GM11168 (cell line): ENCODE data around the gene MAD1L1.

ENCODE experiments used
- in situ Hi-C: fragments of 300-500 bp; cut with MboI; formaldehyde crosslinking; loops from one replicate; pipeline ENCODE4 v1.12.0; 2022; ENCODE audit warnings: low sequenced_read_pairs; ENCODE audit not compliant: unreplicated experiment

Gene MAD1L1

DNA sequence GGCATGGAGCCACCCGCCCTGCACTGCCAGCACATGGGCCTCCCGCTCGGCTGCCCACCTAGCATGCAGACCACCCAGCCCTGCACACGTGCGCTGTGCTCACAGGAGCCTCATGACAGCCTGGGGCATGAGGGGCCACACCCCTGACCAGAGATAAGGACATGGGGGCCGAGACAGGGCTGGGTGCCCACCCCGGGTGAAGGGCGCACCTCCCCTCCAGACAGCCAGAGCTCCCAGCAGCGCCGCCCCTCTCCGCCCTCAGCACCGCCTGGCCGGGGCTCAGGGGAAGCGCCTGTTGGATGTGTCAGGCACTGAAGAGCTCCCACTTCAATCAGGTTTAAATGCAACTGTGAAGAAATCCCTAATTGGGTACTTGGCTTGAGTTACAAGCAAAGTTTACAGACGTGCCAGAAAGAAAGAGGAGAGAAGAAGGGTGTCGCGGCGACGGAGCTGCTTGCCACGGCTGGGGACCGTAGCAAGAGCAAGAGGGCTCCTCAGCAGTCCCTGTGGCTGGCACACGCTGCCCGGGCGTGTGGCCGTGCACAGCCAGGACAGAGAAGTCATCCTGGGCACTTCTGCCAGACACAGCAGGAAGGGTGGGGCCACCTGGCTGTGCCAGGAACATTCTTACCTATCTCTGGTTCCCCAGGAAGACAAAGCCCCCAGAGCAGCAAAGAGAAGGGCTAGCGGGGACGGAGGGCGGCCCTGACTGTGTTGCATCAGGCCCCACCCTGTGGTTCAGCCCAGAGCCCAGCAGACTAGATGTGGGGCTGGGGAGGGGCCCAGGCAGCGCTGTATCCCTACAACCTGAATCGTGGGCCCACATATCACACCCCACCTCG, 315.3 kb downstream of the MAD1L1 start:
- in situ Hi-C loops = no loop called here

DNA sequence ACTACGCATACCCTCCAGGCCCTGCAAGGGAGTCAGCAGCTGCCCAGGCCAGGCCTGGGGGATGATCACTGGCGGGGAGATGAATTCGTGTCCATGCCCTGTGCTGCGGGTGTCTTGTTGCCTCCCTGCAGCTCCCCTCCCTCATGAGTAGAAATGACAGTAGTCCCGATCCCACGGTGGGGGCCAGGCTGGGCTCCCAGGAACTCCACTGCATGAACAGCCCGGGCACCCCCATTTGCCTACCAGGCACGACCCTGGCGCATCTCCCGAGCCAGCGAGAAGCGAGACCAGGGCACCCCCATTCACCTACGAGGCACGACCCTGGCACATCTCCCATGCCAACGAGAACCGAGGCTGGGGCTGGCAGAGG, 316.2 kb downstream of the MAD1L1 start:
- in situ Hi-C loops = no loop called here

DNA sequence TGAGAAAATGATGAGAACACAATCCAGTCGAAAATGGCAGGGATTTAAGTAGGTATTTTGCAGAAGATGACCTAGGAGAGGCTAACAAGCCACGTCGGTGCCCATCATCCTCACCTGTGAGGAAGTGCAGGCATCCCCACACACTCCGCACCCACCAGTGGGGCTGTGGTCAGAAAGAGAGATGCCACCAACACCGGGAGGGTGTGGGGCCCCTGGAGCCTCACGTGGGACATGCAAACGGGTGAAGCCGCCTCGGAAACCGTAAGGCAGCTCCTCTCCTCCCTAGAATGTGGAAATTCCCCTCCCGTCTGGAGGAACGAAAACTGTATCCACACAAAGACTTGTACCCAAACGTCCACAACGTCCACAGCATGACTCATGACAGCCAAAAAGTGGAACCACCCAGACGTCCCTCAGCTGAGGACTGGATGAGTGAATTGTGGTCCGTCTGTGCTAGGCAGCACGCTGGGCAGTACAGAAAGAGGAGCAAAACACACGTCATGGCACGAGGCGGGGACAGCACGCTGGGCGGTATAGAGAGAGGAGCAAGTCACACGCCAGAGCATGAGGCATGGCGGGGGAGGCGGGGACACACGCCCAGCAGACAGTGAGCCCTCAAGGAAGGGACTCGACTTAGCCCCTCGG, 316.7 kb downstream of the MAD1L1 start:
- in situ Hi-C loops = no loop called here

DNA sequence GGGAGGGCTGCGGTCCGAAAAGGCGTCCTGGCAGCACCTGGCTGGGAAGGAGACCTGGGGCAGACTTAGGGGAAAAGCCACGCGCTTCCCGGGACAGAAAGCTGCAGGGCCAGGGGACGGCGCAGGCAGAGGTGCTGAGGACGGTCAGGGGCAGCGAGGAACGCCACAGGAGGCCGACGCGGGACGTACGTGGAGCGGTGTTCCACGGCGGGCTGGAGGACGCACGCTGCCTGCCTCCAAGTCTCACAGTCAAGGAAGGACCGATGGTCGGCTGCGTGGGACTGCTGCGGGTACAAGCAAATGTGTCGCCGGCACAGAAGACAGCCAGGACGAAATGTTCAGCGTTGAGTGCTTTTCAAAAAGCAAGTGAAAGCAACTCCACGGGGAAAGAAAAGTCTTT, 317.4 kb downstream of the MAD1L1 start:
- in situ Hi-C loops = no loop called here

DNA sequence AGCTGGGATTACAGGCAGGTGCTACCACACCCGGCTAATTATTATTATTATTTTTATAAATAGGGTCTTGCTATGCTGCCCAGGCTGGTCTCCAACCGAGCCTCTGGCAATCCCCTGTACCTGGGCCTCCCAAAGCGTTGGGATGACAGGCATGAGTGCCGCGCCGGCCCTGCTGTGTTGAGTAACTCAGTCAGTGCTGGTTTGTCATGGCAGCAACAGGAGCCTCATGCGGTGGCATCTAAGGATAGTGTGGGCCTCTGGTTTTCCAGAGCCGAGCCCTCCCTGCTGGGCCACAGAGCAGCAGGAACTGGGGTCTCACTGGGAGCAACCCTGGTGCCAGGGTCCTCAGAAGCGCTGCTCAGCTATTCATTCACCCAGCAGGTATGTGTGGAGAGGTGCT, 318.0 kb downstream of the MAD1L1 start:
- in situ Hi-C loops = no loop called here

DNA sequence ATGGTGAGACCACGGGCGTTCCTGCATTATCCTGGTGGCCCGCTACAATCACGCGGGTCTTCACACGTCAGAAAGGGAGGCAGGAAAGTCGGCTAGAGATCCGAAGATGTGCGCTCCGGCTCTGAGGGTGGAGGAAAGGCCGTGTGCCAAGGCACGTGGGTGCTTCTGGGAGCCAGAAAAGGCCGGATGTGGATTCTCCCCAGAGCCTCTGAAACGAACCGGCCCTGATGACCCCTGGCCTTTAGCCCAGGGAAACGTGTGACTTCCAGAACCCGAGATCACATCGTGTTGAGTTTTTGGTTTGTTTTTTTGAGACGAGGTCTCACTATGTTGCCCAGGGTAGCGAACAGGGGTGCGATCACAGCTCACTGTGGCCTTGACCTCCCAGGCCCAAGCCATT, 318.4 kb downstream of the MAD1L1 start:
- in situ Hi-C loops = no loop called here

DNA sequence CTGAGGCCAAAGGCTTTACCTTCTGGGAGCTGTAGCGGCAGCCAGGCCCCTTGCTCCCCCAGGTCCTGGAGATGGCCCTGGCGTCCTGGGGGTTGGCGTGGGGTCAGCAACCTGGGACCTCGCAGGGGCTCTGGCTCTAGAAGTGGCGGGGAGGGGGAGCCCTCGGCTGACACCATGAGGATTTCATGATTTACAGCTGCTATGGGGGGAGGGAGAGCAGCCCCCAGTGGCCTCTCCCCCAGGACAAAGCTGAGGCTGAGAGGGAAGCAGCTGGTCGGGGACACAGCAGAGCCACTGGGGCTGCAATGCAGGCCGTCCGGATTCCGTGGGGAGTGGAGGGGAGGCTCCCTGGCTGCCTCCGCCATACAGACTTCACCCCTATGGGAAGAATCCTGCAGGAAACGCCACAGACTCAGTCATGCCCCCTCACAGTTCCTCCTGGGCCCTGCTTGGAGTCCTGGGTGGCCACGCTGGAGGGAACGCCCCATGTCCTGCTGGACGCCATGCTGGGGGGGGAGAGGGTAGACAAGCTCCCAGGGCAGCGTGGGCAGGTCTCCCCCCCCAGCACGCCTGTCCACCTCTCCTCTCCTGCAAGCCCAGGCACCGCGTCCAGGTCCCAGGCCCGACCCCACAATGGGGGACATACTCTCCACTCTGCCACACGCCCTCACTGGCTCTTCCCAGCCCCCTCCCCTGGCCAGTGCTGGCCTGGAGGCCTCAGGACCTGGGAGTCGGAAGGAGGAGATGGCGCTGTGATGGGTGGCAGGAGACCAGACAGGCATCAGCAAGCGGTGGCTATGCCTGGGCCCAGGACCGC, 319.1 kb downstream of the MAD1L1 start:
- in situ Hi-C loops = no loop called here

DNA sequence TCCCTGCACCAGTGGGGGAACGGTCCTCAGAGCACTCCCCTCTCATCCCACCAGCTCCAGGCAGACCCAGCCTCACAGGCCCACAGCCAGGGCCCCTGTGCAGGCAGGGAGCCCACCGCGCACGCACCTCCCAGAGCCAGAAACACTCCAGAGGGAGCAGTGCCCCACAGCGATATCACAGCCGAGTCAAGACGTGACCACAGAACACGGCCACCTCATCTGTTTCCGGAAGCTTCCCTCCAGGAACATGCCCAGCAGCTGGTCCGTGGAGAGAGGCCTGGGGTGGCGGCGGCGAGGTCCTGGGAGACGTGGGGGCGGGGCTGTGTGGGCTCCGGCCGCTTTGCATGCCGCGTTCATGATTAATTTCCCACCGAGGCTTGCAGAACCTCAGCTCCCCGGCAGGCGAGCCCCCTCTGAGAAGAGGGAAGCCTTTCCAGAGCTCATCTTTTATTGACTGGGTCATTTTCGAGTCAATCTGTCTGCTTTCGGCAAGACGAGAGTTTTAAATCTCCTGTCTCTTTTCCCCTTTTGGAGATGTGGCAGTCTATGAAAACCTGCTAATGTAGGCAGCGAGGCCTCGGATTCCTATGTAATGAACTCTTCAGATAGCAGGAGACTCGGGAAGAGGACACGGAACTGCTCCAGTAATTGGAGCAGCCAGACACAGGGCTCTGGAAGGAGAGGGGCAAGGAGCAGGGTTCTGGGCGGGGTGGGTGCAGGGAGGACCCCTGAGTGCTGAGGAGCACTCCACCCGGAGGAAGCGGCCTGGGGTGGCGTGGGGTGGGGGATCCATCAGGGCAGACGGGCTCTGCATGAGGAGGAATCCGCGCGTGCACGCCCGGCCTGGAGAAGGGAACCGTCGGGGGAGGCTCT, 319.9 kb downstream of the MAD1L1 start:
- in situ Hi-C loops = no loop called here

DNA sequence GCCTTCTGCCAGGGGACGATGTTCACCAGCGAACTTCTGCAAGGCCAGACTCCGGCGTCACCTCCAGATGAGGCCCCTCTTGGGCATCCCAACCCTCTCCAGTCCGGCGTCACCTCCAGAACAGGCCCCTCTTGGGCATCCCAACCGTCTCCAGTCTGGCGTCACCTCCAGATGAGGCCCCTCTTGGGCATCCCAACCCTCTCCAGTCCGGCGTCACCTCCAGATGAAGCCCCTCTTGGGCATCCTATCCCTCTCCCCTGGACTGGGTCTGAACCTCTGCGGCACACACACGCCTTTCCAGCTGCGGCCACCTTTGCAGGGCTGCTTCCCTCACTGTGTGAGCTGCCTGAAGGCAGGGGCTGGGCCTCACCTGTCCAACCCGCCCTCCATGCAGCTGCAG, 321.2 kb downstream of the MAD1L1 start:
- in situ Hi-C loops = no loop called here

DNA sequence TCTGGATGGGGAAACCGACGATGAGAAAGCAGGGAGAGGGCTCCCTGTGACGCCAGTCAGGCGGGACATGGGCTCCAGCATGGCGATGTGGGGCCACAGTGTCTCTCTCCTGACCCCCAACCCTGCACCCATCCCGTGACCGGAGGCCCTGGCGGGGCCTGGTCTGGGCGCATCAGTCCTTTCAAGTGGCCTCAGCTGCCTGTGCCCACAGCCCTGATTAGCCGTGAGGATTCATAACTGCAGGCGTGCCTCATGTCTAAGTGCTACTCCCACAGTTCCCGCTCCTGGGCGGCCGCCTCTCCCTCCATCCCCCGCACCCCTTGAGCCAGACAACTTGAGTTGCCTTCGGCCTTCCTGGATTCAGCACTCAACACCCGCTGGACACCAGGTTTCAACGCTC, 321.9 kb downstream of the MAD1L1 start:
- in situ Hi-C loops = no loop called here

DNA sequence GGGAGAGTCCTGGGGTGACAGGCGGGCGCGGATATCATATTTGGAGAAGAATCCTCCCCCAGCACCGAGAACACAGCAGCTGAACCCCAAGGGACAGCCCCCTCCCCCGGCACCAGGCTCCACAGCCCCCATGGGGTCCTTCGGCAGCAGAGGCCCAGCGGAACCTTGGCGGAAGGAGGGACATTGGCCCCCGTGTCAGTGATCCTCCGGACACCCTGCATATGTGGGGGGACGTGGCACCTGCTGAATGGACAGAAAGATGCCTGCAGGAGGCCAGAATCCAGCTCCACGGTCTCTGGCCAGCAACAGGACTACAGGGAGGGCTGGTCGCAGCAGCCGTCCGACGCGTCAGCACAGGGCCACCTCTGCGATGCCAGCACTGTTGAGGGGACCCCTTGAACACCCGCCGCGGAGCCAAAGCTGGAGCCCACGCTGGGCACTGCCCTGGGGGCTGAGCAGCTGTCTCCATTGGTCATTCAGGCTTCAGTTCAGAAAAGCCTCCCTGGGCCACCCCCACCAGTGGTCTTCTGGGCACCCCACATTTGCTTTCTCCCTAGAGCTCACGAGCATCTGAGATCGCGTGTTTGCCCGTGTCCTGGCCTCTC, 322.6 kb downstream of the MAD1L1 start:
- in situ Hi-C loops = no loop called here

DNA sequence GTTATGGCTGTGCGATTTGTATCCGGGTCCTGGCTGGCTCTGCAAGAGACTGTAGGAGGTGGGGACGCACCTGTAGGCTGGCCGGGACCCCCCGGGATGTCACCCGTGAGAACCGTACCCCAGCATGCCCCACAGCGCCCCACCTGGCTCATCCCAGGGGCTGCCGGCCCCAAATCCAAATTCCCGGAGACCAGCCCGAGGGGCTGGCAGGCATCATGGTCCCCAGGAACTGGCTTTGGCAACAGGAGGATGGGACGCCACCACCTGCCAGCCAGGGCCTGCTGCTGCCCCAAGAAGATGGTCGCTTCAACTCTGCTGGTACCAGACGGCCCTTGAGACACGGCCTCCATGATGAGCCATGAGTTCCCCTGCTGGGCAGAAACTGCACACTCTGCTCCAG, 323.3 kb downstream of the MAD1L1 start:
- in situ Hi-C loops = no loop called here

DNA sequence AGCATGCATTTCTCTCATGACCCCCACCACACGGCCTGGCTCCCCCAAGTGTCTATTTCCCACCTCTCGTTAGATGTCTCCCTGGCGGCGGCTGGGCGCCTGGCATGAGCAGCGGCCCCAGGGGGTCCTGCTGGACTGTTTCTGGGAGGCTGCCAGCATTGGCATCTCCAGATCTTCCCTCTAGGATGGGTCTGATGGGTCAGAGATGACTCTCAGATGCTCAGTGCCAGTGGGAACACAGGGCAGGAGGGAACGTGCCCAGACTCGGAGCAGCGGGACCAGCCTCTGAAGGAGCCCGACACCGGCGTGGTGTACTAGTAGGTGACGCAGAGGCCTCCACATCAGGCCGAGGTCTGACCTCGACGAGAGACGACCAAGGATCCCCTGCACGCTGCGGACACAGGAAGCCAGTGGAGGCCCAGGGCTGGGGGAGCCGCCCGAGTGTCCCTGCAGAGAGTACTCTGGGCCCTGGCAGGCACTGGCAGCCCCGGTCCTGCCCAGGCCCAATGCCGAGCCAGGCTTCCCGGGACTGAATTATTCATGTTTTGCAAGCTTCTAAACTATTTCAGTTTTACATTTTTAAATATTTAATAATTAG, 323.8 kb downstream of the MAD1L1 start:
- in situ Hi-C loops = no loop called here

DNA sequence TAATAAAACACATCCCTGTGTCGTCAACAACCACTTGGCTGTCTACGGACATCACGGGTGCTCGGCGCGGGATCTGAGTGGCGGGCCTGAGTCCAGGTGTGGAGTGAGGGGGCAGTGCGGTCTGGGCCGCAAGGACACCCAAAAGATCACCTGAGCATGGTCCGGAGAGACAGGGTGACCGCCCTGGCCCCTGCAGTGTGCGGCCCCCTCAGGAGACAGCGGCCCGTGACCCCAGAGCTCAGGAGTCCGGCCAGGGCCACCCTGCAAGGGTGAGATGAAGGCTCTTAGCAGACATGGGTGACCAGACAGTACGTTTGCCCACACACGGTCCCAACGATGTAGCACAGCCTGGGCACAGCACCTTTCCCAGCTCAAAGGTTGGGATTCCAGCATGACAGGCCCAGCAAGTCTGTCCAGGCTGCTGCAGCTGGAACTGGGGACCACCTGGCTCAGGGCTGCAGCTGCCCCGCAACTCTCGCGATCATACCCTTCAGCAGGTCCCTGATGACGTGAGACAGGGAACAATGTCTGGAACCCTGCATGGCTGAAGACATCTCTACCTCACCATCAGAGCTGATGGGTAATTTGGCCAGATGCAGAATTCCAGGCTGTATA, 324.9 kb downstream of the MAD1L1 start:
- in situ Hi-C loops = no loop called here

DNA sequence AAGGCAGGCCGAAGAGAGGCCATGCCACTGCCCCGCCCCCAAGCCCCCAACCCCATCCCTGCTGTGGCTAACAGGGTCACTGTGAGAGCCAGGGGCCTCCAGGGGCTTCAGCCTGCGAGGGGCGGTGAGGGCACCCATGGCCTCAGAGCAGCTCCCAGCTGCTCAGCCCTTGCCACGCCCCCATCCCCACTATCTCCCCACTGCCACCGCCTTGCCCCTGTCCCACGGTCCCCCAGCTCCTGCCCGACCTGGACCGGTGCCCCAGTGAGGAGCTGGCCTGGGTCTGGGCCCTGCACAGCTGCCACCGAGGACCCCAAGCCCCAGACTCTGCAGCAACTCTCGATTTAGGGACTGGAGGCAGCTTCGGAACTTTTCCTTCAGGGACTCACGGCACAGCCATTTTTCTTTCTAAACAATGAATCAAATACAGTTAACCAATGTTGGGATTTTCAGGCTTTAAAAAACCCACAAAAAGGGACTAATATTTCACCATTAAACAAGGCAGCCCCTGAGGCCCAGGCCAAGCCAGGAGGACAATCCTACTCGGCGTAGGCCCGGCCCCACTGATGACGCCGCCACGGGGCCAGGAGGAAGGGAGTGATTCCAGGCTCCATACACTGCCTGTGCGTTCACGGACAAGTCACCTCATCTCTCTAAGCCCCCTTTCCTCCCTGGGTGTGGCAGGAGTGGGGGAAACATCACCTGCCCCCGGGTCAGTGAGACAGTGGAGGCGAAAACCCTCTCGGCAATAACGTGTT, 325.6 kb downstream of the MAD1L1 start:
- in situ Hi-C loops = no loop called here

DNA sequence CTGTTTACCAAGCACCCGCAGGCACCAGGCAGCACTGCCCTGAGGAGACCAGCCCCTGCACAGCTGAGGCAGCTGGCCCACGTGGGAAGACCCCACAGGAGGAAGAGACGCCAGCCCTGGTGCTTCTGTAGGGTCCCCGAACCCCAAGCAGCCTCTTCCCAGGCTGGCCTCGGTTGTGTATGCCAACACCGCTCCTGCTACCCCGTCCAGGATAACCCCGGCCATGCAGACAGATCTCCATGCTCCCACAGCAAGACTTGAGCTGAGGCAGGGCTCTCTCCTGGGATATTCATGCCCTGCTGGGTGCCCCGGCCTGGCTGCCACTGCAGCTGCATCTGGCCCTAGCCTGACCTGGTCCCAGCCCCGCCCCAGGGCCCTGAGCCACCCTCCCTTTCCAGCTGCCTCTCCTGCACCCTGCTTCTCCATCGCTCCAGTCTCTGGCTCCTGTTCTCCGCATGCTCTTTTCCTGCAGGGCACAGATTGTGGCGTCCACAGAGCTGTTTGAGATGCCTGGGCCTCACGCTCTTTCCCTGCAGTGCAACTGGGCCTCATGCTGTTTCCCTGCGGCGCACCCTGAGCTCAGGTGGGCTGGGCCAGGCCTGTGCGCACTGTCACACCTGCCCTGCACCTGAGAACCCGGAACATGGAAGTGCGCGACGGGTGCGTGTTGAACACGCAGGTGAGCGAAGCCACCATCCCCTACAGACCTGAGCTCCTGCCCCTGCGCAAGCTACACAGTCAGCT, 326.5 kb downstream of the MAD1L1 start:
- in situ Hi-C loops = no loop called here

DNA sequence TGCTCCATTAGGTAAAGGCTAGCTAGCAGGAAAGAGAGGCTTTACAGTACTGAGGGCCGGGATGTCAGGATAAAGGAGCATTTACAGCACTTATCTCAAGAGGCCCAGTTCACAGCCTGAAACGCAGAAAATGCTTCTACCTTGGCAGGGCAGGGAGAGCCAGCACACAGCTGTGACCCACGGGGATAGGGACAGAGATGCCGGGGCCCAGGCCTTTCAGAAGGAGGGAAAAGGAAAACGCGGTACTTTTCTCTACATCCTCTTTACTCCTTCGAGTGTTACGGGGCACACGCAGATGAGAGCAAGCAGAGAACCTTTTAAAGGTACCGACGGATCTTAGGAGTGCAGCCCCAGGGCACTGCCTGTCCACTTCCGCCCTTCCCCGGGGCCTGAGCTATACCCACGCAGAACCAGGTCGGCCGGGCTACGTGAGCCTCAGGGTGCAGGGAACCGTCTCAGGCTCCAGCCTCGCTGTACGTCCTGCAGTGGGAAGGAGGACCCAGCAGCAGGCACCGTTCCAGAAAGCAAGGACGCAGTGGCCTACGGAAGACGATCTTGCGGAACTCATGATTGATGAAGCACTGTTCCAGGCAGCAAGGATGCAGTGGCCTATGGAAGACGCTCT, 330.4 kb downstream of the MAD1L1 start:
- in situ Hi-C loops = no loop called here
